ENCODE measurements around the gene CD177.
"Not testable (repeated sequence)": the region's sequence is repeated elsewhere in the genome, so short reads cannot be mapped to it uniquely, and the experiment has no call there.

CD177 gene

DNA sequence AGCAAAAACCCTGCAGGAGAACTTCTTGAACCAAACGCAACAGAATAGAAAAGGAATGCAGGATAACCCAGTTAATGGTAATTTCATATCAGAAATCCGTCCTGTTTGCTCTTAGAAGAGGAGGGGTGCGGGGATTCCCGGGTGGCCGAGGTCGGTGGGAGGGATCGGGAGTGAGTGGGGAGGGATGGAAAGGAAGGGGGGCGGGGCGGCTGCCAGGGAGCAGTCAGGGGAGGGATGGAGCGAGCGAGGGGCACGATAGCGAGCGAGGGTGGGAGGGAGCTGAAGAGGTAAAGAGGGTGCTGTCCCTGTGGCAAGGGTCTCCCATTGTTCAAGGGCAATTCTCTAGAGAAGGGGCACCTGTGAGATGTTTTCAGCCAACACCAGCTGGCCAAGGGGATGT lies 26.5 kb downstream of the CD177 start:
- DNase-seq (ENCODE audit: low read depth in 3 of 3, low spot score in 1 of 3), result no peak

DNA sequence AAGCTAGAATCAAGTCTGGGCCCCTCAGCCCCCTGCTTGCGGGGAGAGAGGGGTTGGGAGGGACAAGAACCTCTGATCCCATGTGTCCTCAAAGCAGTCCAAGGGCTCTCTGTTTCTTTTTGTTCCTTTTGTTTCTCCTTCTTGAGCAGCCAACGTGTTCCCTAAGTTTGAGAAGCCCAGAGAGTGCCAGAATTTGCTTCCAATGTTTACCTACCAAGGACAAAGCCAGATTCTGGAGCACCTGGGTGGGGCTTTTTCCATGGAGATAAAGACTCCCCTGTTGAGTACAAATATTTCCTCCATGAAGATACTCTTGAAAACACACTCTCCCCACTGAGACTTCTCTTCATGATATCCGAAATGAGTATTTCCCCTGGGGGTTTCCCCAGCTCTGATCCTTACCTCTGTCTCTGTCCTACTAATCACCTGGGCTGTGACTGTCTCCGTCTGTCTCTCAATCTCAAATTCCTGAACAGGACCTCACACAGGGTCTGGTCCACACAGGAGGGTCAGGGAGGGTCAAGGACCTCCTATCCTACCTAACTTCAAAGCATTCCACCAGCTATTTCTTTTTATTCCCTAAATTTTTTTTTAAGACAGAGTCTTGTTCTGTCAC lies 27.4 kb downstream of the CD177 start:
- no peak for DNase-seq (ENCODE audit: low read depth in 3 of 3, low spot score in 1 of 3)

DNA sequence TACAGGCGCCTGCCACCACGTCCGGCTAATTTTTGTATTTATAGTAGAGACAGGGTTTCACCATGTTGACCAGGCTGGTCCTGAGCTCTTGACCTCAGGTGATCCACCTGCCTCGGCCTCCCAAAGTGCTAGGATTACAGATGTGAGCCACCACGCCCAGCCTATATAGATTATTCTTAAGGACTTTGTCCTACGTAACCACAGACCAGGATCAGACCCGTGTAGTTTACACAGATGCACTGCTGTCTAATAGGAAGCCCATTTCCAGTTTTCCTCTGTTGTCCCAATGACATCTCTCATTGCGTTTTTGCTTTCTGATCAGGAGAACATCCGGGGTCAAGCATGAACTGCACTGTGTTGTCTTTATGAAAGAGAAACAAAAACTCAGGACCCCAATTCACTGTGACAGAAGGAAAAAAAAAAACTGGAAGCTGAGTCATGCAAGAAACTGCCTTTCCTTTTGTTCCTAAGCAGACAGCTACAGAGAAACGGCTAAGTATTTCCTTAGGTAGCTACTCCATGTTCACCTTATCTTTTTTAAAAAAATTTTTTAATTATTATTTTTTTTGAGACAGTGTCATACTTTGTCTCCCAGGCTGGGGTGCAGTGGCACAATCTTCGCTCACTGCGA lies 29.2 kb downstream of the CD177 start:
- not testable (repeated sequence) for DNase-seq (ENCODE audit: low read depth in 3 of 3, low spot score in 1 of 3)

DNA sequence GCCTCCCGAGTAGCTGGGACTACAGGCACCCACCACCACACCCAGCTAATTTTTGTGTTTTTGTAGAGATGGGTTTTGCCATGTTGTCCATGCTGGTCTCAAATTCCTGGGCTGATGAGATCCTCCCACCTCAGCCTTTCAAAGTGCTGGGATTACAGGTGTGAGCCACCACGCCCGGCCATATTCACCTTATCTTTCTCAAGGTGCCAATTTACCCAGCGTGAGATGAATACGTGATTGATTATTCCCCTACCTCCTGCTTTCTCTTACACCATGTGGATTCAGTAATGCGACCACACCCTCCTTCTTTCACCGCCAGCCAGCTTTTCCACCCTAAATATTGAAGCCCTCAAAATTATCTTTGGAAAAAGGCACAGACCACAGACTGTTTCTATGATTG lies 29.8 kb downstream of the CD177 start:
- not testable (repeated sequence) for DNase-seq (ENCODE audit: low read depth in 3 of 3, low spot score in 1 of 3)

DNA sequence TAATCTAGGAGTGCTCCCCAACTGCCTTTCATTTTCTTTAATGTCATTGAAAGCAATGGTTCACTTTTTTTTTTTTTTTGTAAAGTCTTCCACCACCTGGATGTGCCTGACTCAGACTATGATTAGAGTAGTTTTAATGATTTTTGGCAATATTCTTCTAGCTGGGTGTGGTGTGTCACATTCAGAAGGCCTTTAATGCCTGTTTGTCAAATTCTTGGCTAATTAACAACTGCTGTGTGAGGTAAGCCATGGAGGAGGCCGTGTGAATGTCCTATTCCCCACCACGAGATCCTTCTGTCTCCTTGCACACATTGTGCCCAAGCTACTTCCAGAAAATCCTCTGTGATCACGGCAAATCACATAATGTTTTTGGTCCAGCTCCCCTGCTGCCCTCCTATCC lies 30.3 kb downstream of the CD177 start:
- DNase-seq (ENCODE audit: low read depth in 3 of 3, low spot score in 1 of 3), result not testable (repeated sequence)

DNA sequence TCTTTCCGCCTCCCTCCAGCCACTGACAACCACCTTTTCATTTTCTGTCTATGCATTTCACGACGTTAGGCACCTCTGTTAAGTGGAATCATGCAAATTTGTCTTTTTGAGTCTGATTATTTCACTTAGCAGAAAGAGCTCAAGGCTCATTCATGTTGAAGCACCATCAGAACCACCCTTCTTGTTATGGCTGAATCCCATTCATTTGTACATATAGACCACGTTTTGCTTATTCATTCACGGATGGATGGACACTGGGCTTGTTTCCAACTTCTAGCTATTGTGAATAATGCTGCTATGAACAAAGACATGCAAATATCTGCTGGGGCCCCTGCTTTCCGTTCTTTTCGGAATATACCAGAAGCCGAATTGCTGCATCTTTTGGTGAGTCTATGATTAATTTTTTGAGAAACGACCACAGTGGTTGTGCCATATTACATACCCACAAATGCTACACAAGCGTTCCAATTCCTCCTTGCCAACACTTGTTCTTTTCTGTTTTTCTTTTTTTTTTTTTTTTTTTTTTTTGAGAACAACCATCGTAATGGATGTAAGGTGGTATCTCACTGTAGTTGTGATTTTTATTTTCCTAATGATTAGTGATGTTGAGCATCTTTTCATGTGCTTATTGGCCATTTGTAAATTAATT lies 37.5 kb downstream of the CD177 start:
- not testable (repeated sequence) for DNase-seq (ENCODE audit: low read depth in 3 of 3, low spot score in 1 of 3)

DNA sequence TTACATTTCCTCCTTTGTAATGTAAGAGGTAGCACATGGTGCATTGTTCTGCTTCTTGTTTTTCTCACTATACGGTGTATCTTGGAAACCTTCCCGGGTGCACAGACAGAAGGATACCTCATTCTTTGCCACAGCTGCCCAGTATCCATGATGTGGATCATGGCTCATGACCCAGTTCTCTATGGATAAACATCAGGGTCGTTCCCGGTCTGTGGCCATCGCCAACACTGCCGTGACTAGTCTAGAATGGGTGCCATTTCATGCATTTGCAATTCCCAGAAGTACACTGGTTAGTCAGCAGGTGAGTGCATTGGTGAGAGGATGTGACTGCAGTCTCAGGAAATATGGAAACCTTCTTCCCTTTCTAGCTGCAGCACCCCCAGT lies 38.1 kb downstream of the CD177 start:
- DNase-seq (ENCODE audit: low read depth in 3 of 3, low spot score in 1 of 3), result not testable (repeated sequence)

DNA sequence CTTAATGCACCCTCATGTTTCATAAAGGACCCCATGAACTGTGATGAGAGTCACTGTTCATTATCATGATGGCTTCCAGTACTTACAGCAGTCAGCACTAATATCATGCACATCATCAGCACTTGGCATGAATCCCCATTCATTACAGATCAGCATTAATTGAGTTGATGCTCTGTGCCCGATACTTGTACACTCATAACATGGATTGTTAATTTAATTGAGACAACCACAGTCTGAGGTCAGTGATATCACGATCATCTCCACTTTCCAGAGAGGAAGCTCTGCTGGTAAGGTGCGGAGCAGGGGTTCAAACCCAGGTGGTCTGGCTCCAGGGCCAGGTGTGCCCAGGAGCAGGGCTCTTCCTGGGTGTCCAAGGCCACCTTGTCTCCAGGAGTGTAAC lies 40.0 kb downstream of the CD177 start:
- not testable (repeated sequence) for DNase-seq (ENCODE audit: low read depth in 3 of 3, low spot score in 1 of 3)

DNA sequence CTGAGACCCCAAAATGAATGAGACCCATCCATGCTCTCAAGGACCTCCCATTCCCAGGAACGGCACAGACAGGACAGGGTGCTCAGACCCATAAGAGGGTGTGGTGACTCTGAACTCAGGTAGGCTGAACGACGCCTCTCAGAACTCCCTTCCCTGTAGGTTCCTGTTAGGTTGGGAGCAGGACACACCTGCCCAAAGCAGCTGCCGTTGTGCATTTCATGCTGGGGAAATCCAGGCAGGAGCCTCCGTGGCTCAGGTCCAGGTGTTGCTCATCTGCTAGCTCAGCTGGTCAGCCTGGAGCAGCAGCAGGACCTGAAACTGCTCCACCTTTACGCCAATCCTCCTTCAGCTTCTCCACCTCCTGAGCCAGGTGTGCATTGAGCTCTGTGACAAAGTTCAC lies 42.1 kb downstream of the CD177 start:
- DNase-seq (ENCODE audit: low read depth in 3 of 3, low spot score in 1 of 3), result no peak

DNA sequence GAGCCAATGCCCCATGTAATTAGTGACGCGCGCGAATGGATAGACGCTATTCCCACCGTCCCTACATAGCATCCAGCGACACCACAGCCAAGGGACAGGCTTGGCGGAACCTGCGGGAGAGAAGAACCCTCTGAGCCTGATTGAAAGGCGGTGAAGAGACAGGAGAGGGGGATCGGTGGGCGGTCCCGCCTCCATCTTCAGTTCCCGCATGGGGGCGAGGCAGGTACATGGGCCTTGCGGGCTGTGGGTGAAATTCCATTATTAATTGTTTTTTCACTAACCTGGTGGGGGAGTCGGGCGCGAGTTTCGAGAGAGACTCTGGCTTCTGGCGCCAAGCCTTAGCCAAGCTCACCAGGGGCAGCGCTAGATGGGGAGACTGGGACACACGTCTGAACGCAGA lies 52.8 kb downstream of the CD177 start:
- no peak for DNase-seq (ENCODE audit: low read depth in 3 of 3, low spot score in 1 of 3)

DNA sequence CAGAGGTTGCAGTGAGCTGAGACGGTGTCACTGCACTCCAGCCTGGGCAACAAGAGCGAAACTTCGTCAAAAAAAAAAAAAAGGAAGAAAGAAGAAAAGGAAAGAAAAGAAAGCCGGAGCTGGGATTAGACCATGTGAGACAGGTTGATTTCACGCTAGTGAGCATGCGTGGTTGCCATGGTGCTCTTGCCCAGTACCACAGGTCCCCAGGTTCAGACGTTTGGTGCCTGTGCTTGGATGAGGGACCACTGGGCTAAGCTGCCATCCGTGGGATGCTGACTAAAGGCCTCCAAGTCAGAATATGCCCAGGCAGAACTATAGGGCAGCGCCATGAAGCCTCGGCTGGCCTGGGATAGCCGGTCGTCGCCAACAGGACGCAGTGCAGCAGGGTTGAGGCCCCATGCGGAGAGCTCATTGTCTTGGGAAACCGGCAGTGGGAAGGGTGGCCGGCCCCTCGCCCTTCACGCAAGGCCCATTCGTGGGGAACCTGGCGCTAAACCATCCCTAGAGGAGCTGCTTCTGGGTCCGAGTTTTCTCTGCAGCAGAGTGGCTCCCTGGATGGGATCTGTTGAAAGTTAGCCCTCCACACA lies 54.0 kb downstream of the CD177 start:
- DNase-seq (ENCODE audit: low read depth in 3 of 3, low spot score in 1 of 3), result no peak

DNA sequence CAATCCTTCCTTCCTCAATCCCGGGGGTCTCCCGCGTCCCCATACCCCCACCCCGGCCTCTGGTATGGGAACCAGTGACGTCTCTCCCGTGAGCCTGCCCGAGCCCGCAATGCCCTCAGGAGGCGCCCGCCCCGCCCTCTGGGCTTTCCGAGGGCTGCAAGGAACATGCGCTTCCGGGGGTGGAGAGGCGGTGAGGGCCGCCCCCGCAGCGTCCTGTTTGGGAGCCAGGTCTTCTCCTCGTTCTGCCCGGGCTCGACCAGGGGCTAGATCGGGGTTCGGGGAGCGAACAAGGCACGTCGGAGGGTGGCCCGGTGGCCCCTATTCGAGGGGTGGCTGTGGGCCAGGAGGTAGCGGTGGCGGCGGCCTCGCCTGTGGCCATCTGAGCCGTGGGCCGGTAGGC lies 54.6 kb downstream of the CD177 start:
- DNase-seq (ENCODE audit: low read depth in 3 of 3, low spot score in 1 of 3), result no peak

DNA sequence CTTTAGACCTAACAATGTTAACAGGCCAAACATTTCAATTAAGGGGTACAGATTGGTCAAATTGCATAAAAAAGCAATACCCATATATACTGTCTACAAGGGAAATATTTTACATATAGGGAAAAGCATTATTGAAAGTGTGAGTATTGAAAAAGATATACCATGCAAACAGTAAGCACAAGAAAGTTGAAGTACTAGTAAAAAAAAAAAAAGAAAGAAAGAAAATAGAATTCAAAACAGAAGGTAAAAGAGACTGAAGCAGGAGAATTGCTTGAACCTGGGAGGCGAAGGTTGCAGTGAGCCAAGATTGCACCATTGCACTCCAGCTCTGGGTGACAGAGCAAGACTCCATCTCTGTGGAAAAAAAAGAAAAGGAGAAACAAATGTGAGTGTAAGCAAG lies 55.9 kb downstream of the CD177 start:
- no peak for DNase-seq (ENCODE audit: low read depth in 3 of 3, low spot score in 1 of 3)

DNA sequence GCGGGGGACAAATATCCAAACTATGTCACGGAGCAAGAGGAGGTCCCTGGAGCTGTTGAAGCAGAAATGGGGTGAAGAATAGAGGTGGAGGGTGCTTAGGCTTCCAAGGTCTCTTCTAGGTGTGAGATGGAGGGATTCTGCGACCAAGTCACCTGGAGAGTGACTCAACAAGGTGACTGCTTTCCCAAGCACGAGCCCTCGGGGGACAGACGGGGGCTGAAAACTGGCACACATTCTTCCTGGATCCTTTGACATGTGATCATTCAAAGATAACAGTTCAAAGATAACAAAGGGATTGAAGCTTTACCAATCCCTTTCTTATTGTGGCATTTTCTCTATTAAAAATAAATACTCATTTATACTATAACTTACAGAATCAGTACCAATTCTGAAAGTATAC lies 59.0 kb downstream of the CD177 start:
- no peak for DNase-seq (ENCODE audit: low read depth in 3 of 3, low spot score in 1 of 3)

Measured in stimulated activated CD4-positive, alpha-beta T cell treated with anti-CD3 and anti-CD28 coated beads, TNF-alpha, amount 100 ng/mL, for 1 hour (primary cell).